ENCODE data around the gene SEMA6A.

SEMA6A gene

DNA sequence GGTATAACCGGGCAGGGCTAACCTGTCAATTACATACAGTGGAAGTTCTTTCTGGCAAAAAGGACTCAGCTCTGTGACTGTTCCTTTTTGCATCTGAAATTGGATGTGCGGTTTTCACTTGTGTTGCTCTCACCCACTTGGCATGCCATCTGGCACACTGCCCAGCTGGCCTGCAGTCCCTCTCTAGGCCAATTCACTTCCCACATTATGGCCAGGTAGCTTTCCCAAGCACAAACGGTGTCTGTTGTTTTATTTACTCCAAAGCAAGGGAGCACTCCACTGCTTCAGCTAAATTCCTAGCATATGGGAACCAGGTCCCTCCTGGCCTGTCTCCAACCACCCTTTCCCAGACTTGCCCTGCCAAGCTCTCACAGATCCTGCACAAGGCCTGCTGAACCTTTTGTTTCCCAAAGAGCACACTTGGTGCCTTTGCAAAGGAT lies 132.5 kb downstream of the SEMA6A start:
- DNase-seq (ENCODE audit: low spot score): no peak
- TF ChIP-seq CTCF (IDR thresholded peaks at IDR 0.05; ENCODE audit: extremely low read depth, missing control alignments): no peak

DNA sequence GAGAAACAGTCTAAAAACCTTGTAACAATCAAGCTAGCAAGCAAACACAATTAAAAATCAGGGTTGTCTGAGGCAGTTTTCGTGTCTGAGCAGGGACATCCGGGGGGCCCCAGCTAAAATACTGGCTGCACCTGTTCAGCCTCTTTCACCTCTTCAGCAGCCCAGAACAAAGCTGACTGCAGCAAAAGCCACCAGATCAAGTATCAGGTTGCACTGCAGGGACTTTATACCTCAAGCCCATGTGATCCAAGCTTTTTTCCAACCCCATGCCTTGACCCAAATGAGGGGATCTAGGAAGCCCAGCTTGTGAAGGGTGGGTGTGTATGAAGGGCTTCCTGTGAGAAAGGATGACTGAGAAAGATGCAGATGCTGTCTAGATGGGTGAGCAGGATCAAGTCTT lies 133.4 kb downstream of the SEMA6A start:
- no peak for TF ChIP-seq CTCF (IDR thresholded peaks at IDR 0.05; ENCODE audit: extremely low read depth, missing control alignments)
- DNase-seq (ENCODE audit: low spot score): no peak

GRCh38 chr5:116440457-116441001 lies 134.1 kb downstream of the SEMA6A start:
- no peak for DNase-seq (ENCODE audit: low spot score)

DNA sequence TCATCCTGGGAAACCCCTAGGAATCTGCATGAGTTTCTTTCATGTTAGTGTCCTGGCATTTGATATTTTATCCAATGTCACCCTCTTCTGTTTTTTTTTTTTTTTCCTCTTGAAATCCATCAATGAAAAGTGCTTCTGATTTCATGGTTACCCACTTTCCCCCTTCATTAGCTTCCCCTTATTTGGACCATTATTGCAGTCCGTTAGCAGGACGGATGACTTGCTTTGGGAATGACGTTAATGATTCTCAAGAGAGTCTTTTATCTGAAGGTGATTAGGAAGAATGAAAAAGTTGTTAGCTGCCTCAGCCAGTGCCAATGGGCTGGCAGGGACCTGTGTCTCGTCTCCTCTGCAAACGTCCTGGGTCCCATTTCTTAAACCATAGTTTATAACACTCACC lies 134.7 kb downstream of the SEMA6A start:
- no peak for TF ChIP-seq CTCF (IDR thresholded peaks at IDR 0.05; ENCODE audit: extremely low read depth, missing control alignments)

More at GRCh38 chr5:116440457-116441001, 134.1 kb downstream of the SEMA6A start:
- TF ChIP-seq CTCF (IDR thresholded peaks at IDR 0.05; ENCODE audit: extremely low read depth, missing control alignments): no peak

DNA sequence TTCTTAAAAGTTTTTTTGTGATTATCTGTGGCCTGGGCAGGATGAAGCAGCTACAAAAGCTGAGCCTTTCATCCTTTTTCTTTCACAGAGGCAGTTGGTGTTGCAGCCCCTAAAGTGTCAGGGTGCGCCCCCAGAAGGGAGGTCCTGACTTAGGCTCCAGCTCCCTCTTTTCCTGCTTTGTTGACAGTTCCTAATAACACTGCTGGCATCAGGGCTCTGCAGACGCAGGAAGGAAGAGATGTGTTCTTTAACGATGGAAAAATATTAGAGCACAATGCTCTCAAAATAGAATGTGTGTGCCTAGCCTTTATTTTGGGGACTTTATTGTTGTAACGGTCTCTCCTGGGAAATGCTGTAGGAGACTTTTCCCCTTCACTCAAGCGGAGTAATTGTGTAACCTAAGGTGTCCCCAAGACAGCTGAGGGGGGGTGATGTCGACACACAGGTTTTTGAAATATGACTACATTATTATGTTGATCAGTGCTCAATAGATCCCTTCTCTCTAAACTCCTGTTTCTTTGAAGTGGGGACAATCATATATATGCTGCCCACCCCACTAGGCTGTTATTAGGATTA lies 135.6 kb downstream of the SEMA6A start:
- TF ChIP-seq CTCF (IDR thresholded peaks at IDR 0.05; ENCODE audit: extremely low read depth, missing control alignments): no peak

More for the DNA sequence above, 134.7 kb downstream of the SEMA6A start:
- DNase-seq (ENCODE audit: low spot score): no peak

DNA sequence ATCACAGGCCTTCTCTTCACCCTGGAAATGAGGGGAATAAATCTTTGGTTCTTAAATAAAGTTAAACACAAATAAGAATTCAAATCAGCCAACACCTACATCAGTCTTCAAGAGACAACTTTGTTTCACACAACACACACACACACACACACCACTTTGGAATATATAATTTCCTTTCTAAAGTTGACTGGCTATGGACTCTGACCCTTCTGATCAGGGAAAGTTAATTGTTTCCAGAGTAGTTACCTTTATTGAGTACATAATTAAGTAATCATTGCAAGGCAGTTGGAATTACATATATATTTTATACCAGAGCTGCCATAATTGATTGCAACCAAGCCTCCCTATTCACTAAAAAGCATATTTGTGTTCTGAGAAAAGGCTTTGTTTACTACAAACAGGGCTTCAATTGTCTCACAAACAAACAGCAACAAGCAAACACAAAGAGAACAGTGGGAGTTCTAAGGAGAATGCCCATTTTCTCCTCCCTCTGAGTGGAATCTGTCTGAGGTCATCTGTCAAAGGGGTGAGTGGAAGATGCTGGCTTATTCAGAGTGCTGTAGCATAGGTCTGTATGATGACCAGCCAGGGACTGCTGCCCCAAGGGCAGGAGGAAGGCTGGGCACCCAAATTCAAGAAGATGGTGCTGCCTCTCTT lies 136.6 kb downstream of the SEMA6A start:
- no peak for DNase-seq (ENCODE audit: low spot score)
- TF ChIP-seq CTCF (IDR thresholded peaks at IDR 0.05; ENCODE audit: extremely low read depth, missing control alignments): no peak

More for the DNA sequence above, 135.6 kb downstream of the SEMA6A start:
- DNase-seq (ENCODE audit: low spot score): no peak

- no peak for TF ChIP-seq CTCF (IDR thresholded peaks at IDR 0.05; ENCODE audit: extremely low read depth, missing control alignments)
- DNase-seq (ENCODE audit: low spot score): no peak
Measured at GRCh38 chr5:116437351-116437705, 137.3 kb downstream of the SEMA6A start.

All from GM20000 (cell line).